ENCODE measurements around the gene ZNF493.

The ZNF493 gene

GRCh38 chr19:21451187-21451586, 54.3 kb downstream of the ZNF493 start:
- no peak for TF ChIP-seq FOXP2 (optimal IDR thresholded peaks at IDR 0.05; ENCODE audit: borderline replicate concordance, extremely low read depth, extremely low read length, insufficient read depth)
- no peak for TF ChIP-seq SIN3A (IDR thresholded peaks at IDR 0.05; ENCODE audit: borderline replicate concordance, insufficient read depth, low read length)
- TF ChIP-seq TAF1 (IDR thresholded peaks at IDR 0.05; ENCODE audit: borderline replicate concordance, insufficient read depth, low read length) = no peak
- TF ChIP-seq POLR2AphosphoS5 (IDR thresholded peaks at IDR 0.05; ENCODE audit: low read depth, low read length) = no peak
- TF ChIP-seq, protein P1, sequence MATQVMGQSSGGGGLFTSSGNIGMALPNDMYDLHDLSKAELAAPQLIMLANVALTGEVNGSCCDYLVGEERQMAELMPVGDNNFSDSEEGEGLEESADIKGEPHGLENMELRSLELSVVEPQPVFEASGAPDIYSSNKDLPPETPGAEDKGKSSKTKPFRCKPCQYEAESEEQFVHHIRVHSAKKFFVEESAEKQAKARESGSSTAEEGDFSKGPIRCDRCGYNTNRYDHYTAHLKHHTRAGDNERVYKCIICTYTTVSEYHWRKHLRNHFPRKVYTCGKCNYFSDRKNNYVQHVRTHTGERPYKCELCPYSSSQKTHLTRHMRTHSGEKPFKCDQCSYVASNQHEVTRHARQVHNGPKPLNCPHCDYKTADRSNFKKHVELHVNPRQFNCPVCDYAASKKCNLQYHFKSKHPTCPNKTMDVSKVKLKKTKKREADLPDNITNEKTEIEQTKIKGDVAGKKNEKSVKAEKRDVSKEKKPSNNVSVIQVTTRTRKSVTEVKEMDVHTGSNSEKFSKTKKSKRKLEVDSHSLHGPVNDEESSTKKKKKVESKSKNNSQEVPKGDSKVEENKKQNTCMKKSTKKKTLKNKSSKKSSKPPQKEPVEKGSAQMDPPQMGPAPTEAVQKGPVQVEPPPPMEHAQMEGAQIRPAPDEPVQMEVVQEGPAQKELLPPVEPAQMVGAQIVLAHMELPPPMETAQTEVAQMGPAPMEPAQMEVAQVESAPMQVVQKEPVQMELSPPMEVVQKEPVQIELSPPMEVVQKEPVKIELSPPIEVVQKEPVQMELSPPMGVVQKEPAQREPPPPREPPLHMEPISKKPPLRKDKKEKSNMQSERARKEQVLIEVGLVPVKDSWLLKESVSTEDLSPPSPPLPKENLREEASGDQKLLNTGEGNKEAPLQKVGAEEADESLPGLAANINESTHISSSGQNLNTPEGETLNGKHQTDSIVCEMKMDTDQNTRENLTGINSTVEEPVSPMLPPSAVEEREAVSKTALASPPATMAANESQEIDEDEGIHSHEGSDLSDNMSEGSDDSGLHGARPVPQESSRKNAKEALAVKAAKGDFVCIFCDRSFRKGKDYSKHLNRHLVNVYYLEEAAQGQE (IDR thresholded peaks at IDR 0.05; ENCODE audit: insufficient read depth in 1 of 2, low read depth in 2 of 2, low read length in 2 of 2) = no peak

DNA sequence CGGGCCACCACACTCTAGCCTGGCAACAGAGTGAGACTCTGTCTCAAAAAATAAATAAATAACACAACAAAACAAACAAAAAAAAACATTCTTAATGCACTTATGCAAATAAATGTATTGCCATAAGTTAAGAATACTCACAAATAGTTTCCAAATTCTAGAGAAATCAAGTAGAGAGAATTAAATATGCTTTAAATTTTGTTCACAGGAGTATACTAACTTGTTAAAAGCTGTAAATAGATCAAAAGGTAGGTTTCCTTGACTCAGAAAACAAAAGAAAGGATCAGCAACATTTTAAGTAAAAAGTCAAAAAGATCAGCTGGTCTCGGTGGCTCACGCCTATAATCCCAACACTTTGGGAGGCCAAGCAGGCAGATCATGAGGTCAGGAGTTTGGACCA, 58.0 kb downstream of the ZNF493 start:
- TF ChIP-seq TAF1 (IDR thresholded peaks at IDR 0.05; ENCODE audit: borderline replicate concordance, insufficient read depth, low read length) (no peak), POLR2AphosphoS5 (IDR thresholded peaks at IDR 0.05; ENCODE audit: low read depth, low read length) (no peak), SIN3A (IDR thresholded peaks at IDR 0.05; ENCODE audit: borderline replicate concordance, insufficient read depth, low read length) (no peak), FOXP2 (optimal IDR thresholded peaks at IDR 0.05; ENCODE audit: borderline replicate concordance, extremely low read depth, extremely low read length, insufficient read depth) (no peak)
- TF ChIP-seq, protein P1 (IDR thresholded peaks at IDR 0.05; ENCODE audit: insufficient read depth in 1 of 2, low read depth in 2 of 2, low read length in 2 of 2) = no peak

- TF ChIP-seq FOXP2 (optimal IDR thresholded peaks at IDR 0.05; ENCODE audit: borderline replicate concordance, extremely low read depth, extremely low read length, insufficient read depth) (no peak), TAF1 (IDR thresholded peaks at IDR 0.05; ENCODE audit: borderline replicate concordance, insufficient read depth, low read length) (no peak), SIN3A (IDR thresholded peaks at IDR 0.05; ENCODE audit: borderline replicate concordance, insufficient read depth, low read length) (no peak), POLR2AphosphoS5 (IDR thresholded peaks at IDR 0.05; ENCODE audit: low read depth, low read length) (no peak)
- TF ChIP-seq, protein P1 (IDR thresholded peaks at IDR 0.05; ENCODE audit: insufficient read depth in 1 of 2, low read depth in 2 of 2, low read length in 2 of 2) = no peak
Observed at GRCh38 chr19:21460686-21461085, 63.8 kb downstream of the ZNF493 start.

DNA sequence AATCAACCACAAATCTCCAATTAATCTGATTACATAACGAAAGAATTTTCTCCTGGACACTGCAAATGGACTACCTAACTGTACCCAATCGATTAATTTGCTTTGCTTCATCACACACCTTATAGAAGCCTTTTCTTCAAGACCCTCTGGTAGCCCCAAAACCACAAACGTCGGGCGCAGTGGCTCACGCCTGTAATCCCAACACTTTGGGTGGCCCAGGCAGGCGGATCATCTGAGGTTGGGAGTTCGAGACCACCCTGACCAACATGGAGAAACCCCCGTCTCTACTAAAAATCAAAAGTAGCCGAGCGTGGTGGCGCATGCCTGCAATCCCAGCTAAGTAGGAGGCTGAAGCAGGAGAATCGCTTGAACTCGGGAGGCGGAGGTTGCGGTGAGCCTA, 65.6 kb downstream of the ZNF493 start:
- TF ChIP-seq SIN3A (IDR thresholded peaks at IDR 0.05; ENCODE audit: borderline replicate concordance, insufficient read depth, low read length) (no peak), POLR2AphosphoS5 (IDR thresholded peaks at IDR 0.05; ENCODE audit: low read depth, low read length) (no peak), FOXP2 (optimal IDR thresholded peaks at IDR 0.05; ENCODE audit: borderline replicate concordance, extremely low read depth, extremely low read length, insufficient read depth) (no peak), TAF1 (IDR thresholded peaks at IDR 0.05; ENCODE audit: borderline replicate concordance, insufficient read depth, low read length) (no peak)
- TF ChIP-seq, protein P1 (IDR thresholded peaks at IDR 0.05; ENCODE audit: insufficient read depth in 1 of 2, low read depth in 2 of 2, low read length in 2 of 2) = no peak
